ENCODE measurements around the gene MED12L. TPM values are rescaled to one million over a fixed set of nuclear protein-coding genes. Genes with fewer than 3 reads are reported as not detected.

MED12L gene
- total RNA-seq, 1 donor from 2014 or later = 0.97 TPM

DNA sequence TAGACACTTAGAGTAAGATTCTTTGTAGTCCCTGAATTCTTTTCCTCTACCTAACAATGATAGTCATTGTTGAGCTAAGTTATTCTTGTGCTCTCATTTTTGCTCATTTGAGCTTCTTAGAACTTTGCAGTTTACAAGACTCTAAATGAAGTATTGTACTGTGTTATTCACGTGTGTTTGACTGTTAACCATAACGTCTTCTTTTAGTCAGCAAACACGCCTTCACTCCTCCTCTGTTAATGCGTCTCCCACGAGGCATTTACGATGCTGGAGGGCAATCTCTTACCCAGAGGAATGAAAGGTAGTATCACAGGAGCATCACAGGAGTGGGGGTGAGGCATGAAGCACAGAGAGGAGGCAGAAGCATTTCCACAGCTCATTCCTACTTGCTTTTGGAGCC is 207.7 kb downstream of the MED12L start:
- no peak for TF ChIP-seq CTCF (IDR thresholded peaks at IDR 0.05)
- Mint-ChIP-seq H3K4me3 (ENCODE audit: unreplicated experiment) (no peak overlapping the region), H3K4me1 (ENCODE audit: low read depth) (peaks cover 7% of the 10 kb centered on the region), H3K36me3 (ENCODE audit: low read depth) (no peaks in the 10 kb centered on the region), H3K9me3 (ENCODE audit: low read depth) (no peaks in the 10 kb centered on the region), H3K27me3 (ENCODE audit: low read depth) (no peaks in the 10 kb centered on the region), H3K27ac (ENCODE audit: unreplicated experiment) (no peak overlapping the region)
- no peak for DNase-seq (ENCODE audit: low spot score)

DNA sequence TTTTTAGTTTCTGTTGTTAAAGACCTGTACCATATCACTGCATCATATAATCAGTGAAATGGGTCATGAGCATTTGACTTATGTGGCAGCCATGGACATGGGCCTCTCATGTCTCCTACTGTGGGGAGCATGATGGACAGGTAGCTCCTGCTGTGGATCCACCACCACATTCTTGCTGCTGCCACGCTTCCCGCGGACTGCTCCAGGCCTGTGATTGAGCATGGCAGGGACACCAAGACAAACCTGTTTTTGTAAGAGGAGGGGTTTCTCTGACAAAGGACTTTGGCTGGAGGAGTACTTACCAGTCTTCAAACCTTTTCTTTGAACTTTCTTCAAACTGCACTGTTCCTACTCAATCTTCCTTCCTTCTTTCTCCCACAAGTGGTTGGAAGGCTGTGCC is 210.8 kb downstream of the MED12L start:
- H3K4me3 Mint-ChIP-seq (ENCODE audit: unreplicated experiment) = no peak overlapping the region
- no peak for DNase-seq (ENCODE audit: low spot score)
- H3K9me3 Mint-ChIP-seq (ENCODE audit: low read depth) = no peaks in the 10 kb centered on the region
- H3K4me1 Mint-ChIP-seq (ENCODE audit: low read depth) = peaks cover 7% of the 10 kb centered on the region
- H3K36me3 Mint-ChIP-seq (ENCODE audit: low read depth) = no peaks in the 10 kb centered on the region
- no peak overlapping the region for H3K27ac Mint-ChIP-seq (ENCODE audit: unreplicated experiment)
- no peak for TF ChIP-seq CTCF (IDR thresholded peaks at IDR 0.05)
- no peaks in the 10 kb centered on the region for H3K27me3 Mint-ChIP-seq (ENCODE audit: low read depth)

GRCh38 chr3:151297429-151297828 is 212.0 kb downstream of the MED12L start:
- DNase-seq (ENCODE audit: low spot score) = no peak
- no peak overlapping the region for H3K27ac Mint-ChIP-seq (ENCODE audit: unreplicated experiment)
- H3K4me3 Mint-ChIP-seq (ENCODE audit: unreplicated experiment) = no peak overlapping the region
- TF ChIP-seq CTCF (IDR thresholded peaks at IDR 0.05) = no peak
- H3K4me1 Mint-ChIP-seq (ENCODE audit: low read depth) = peaks cover 7% of the 10 kb centered on the region
- H3K36me3 Mint-ChIP-seq (ENCODE audit: low read depth) = no peaks in the 10 kb centered on the region
- no peaks in the 10 kb centered on the region for H3K9me3 Mint-ChIP-seq (ENCODE audit: low read depth)
- no peaks in the 10 kb centered on the region for H3K27me3 Mint-ChIP-seq (ENCODE audit: low read depth)

- Mint-ChIP-seq H3K36me3 (ENCODE audit: low read depth) (no peaks in the 10 kb centered on the region), H3K9me3 (ENCODE audit: low read depth) (no peaks in the 10 kb centered on the region), H3K4me3 (ENCODE audit: unreplicated experiment) (no peak overlapping the region), H3K27me3 (ENCODE audit: low read depth) (no peaks in the 10 kb centered on the region), H3K4me1 (ENCODE audit: low read depth) (peaks cover 11% of the 10 kb centered on the region), H3K27ac (ENCODE audit: unreplicated experiment) (no peak overlapping the region)
- TF ChIP-seq CTCF (IDR thresholded peaks at IDR 0.05) = no peak
- DNase-seq (ENCODE audit: low spot score) = no peak
Observed at GRCh38 chr3:151299006-151299405, 213.5 kb downstream of the MED12L start.

DNA sequence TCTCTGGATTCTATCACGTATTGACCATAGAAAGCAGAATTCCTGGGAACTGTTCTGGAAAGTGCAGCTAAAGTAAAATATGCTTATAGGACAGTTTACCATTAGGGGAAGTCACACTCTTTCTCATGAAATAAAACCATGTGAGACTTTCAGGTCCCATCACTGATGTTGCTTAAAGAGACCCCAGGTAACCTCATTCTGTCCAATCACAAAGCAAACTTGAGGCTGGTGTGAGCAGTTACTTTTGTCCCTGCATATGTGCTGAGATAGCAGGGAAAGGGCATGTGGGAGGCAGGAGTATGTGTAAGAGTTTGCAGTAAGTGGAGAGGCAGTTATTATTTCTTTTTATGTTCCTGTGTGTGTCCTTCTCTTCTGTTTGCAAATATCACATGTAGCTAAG is 215.1 kb downstream of the MED12L start:
- no peaks in the 10 kb centered on the region for H3K9me3 Mint-ChIP-seq (ENCODE audit: low read depth)
- H3K27me3 Mint-ChIP-seq (ENCODE audit: low read depth) = no peaks in the 10 kb centered on the region
- DNase-seq (ENCODE audit: low spot score) = no peak
- peaks cover 22% of the 10 kb centered on the region for H3K4me1 Mint-ChIP-seq (ENCODE audit: low read depth)
- no peaks in the 10 kb centered on the region for H3K36me3 Mint-ChIP-seq (ENCODE audit: low read depth)
- H3K4me3 Mint-ChIP-seq (ENCODE audit: unreplicated experiment) = no peak overlapping the region
- no peak for TF ChIP-seq CTCF (IDR thresholded peaks at IDR 0.05)
- H3K27ac Mint-ChIP-seq (ENCODE audit: unreplicated experiment) = no peak overlapping the region

Measured in chondrocyte (in vitro differentiated cells).